22Rv1 (cell line): ENCODE measurements around the gene TIMP1.

Experiments used
- CTCF ChIP-seq: fragments of 450-650 bp; IDR thresholded peaks from 2 replicates; pipeline ENCODE4 v1.5.1; 2017; ENCODE audit warnings: mild to moderate bottlenecking
- ZFX ChIP-seq: fragments of 450-650 bp; IDR thresholded peaks from 2 replicates; pipeline ENCODE4 v1.6.1; 2017; ENCODE audit warnings: antibody characterized with exemption, borderline replicate concordance

- TF ChIP-seq CTCF (no peak), ZFX (no peak)
Measured at GRCh38 chrX:47570794-47571193, 11.4 kb upstream of the TIMP1 start.
